K562 (cell line): ENCODE data around the gene FMO3. TPM values are rescaled to one million over a fixed set of nuclear protein-coding genes. Genes with fewer than 3 reads are reported as not detected.

Experiments
- ATAC-seq: fragments of 200-7000 bp; cut with Tn5 transposase; 3 replicates; pipeline ENCODE4 v1.9.1; 2020; ENCODE audit warnings: moderate library complexity
- BruUV-seq: library from RNA; stranded (reverse); fragments of 400-500 nt; replicated peaks from 2 replicates; lab custom pipeline; 2021; lab: Mats Ljungman, UMichigan
- CTCF ChIA-PET: fragments of 300-600 bp; formaldehyde crosslinking; extraction: SDS; loops from one replicate; lab custom pipeline; 2021; ENCODE audit warnings: low intra/inter-chr PET ratio; lab: Yijun Ruan, JAX
- POLR2A ChIA-PET: fragments of 300-600, 350-650 bp; sonication (Branson Sonifier 250); formaldehyde crosslinking; extraction: SDS; loops from one replicate; lab custom pipeline; 2021; ENCODE audit warnings: antibody characterized with exemption, inconsistent platforms; lab: Yijun Ruan, JAX
- DNase-seq, 4 experiments: peaks; one replicate each; pipeline versions ENCODE4 v3.0.0 to v3.0.0-alpha.2; 2011 to 2018; ENCODE audit warnings: low spot score in 3 of 4, mixed read lengths in 3 of 4; ENCODE audit errors: extremely low read depth in 1 of 4
- FAIRE-seq: peaks from 2 replicates; lab custom pipeline; 2011; peaks lifted over from hg19 to GRCh38; lab: Jason Lieb, UNC
- H2AFZ ChIP-seq: 2 replicates; pipeline ENCODE4 v1.6.0; 2011; ENCODE audit warnings: low read depth, low read length, control low read depth, inconsistent platforms
- H3K27ac ChIP-seq: fragments of 200-600 bp; 3 replicates; pipeline ENCODE4 v1.8.0; 2011; ENCODE audit warnings: low read depth, mild to moderate bottlenecking, control low read depth, inconsistent platforms, low read length, moderate library complexity, mixed read lengths; ENCODE audit errors: extremely low read depth
- H3K27me3 ChIP-seq, 2 experiments: fragments of 300-600 bp in 1 of 2; 2 replicates in 1 of 2; 3 replicates in 1 of 2; pipeline versions ENCODE4 v1.6.0 to v1.8.0; 2011; ENCODE audit warnings: inconsistent platforms in 2 of 2, low read length in 2 of 2, mild to moderate bottlenecking in 1 of 2, mixed read lengths in 1 of 2, moderate library complexity in 1 of 2; ENCODE audit not compliant: control insufficient read depth in 2 of 2, insufficient read depth in 2 of 2
- H3K36me3 ChIP-seq: fragments of 300-600 bp; 3 replicates; pipeline ENCODE4 v1.8.0; 2011; ENCODE audit warnings: mild to moderate bottlenecking, low read length, inconsistent platforms; ENCODE audit not compliant: control insufficient read depth, insufficient read depth
- H3K4me1 ChIP-seq, 2 experiments: fragments of 200-600 bp in 1 of 2; replicated peaks in 1 of 2; 2 replicates in 1 of 2; 3 replicates in 1 of 2; pipeline versions ENCODE4 v1.5.1 to v1.8.0; 2011; ENCODE audit warnings: inconsistent platforms in 2 of 2, low read length in 2 of 2, mild to moderate bottlenecking in 1 of 2, mixed read lengths in 1 of 2, moderate library complexity in 1 of 2; ENCODE audit not compliant: control insufficient read depth in 2 of 2, insufficient read depth in 2 of 2
- H3K4me2 ChIP-seq: 2 replicates; pipeline ENCODE4 v1.6.1; 2011; ENCODE audit warnings: low read length, control low read depth, inconsistent platforms, mixed read lengths; ENCODE audit not compliant: insufficient read depth
- H3K4me3 ChIP-seq: fragments of 200-600 bp; sonication (generic), shearing (Covaris generic); 2 replicates; pipeline ENCODE4 v1.5.1; 2016; ENCODE audit warnings: control low read depth, inconsistent platforms
- H3K79me2 ChIP-seq: fragments of 200-600 bp; 3 replicates; pipeline ENCODE4 v1.8.0; 2011; ENCODE audit warnings: low read length, inconsistent platforms; ENCODE audit not compliant: control insufficient read depth, insufficient read depth
- H3K9ac ChIP-seq, 2 experiments: 2 replicates each; pipeline versions ENCODE4 v1.6.0 to v1.6.1; 2011; ENCODE audit warnings: low read depth in 2 of 2, low read length in 2 of 2, control low read depth in 1 of 2, inconsistent platforms in 1 of 2, mild to moderate bottlenecking in 1 of 2, mixed read lengths in 1 of 2; ENCODE audit not compliant: insufficient read depth in 1 of 2
- H3K9me1 ChIP-seq: one replicate; pipeline ENCODE4 v1.6.0; 2011; ENCODE audit warnings: inconsistent platforms, mild to moderate bottlenecking, low read length, moderate library complexity; ENCODE audit not compliant: control insufficient read depth, insufficient read depth
- H3K9me3 ChIP-seq: replicated peaks from 2 replicates; pipeline ENCODE4 v1.5.1; 2011; ENCODE audit warnings: low read depth, low read length, inconsistent platforms; ENCODE audit not compliant: control insufficient read depth, insufficient read depth
- H4K20me1 ChIP-seq: replicated peaks from 2 replicates; pipeline ENCODE4 v1.6.1; 2011; ENCODE audit warnings: low read length, inconsistent platforms, mixed read lengths; ENCODE audit not compliant: control insufficient read depth, insufficient read depth
- EGR1 ChIP-seq: fragments of 450-650 bp; conservative IDR thresholded peaks from 2 replicates; pipeline ENCODE4 v1.6.1; 2017; ENCODE audit warnings: mild to moderate bottlenecking
- ETS2 ChIP-seq: IDR thresholded peaks from 2 replicates; pipeline ENCODE4 v1.6.1; 2016; ENCODE audit warnings: borderline replicate concordance, missing genetic modification characterization, mild to moderate bottlenecking, moderate library complexity, missing compliant biosample characterization; ENCODE audit not compliant: poor library complexity, severe bottlenecking
- HDAC1 ChIP-seq, 2 experiments: fragments of 450-650 bp; IDR thresholded peaks; 2 replicates each; pipeline ENCODE4 v1.6.1; 2016 to 2017; ENCODE audit warnings: inconsistent platforms in 1 of 2, mild to moderate bottlenecking in 1 of 2, moderate library complexity in 1 of 2
- HIVEP1 ChIP-seq: fragments of 250-450 bp; sonication (Bioruptor Pico); IDR thresholded peaks from 2 replicates; pipeline ENCODE4 v1.4.0; 2020; ENCODE audit warnings: mild to moderate bottlenecking
- HMG20A ChIP-seq: fragments of 450-650 bp; formaldehyde crosslinking; conservative IDR thresholded peaks from 2 replicates; pipeline ENCODE4 v1.4.0; 2020; ENCODE audit warnings: mild to moderate bottlenecking, mixed read lengths
- ILF3 ChIP-seq: fragments of 450-650 bp; IDR thresholded peaks from 2 replicates; pipeline ENCODE4 v1.6.1; 2018; ENCODE audit warnings: antibody characterized with exemption, mild to moderate bottlenecking, moderate library complexity, borderline replicate concordance
- IRF2 ChIP-seq: sonication (generic); formaldehyde crosslinking; IDR thresholded peaks from 2 replicates; pipeline ENCODE4 v1.8.1; 2022; ENCODE audit warnings: mild to moderate bottlenecking, missing genetic modification reagents
- KHSRP ChIP-seq: fragments of 450-650 bp; IDR thresholded peaks from 2 replicates; pipeline ENCODE4 v1.6.1; 2017
- NEUROD1 ChIP-seq: fragments of 150-350 bp; IDR thresholded peaks from 2 replicates; pipeline ENCODE4 v1.6.1; 2014; ENCODE audit warnings: borderline replicate concordance, low read length, low read depth; ENCODE audit not compliant: partially characterized antibody
- PHF21A ChIP-seq: fragments of 450-650 bp; IDR thresholded peaks from 2 replicates; pipeline ENCODE4 v1.6.1; 2017; ENCODE audit warnings: low read depth, borderline replicate concordance
- PYGO2 ChIP-seq: fragments of 450-650 bp; IDR thresholded peaks from 2 replicates; pipeline ENCODE4 v1.6.1; 2016; ENCODE audit warnings: mild to moderate bottlenecking, missing genetic modification characterization, moderate library complexity, missing compliant biosample characterization
- RBBP5 ChIP-seq: fragments of 200-600 bp; sonication (generic); IDR thresholded peaks from 2 replicates; pipeline ENCODE4 v1.6.1; 2012; ENCODE audit warnings: borderline replicate concordance, mild to moderate bottlenecking, low read length, control low read depth, inconsistent platforms; ENCODE audit not compliant: insufficient read depth, poor library complexity, severe bottlenecking
- SIX5 ChIP-seq, 2 experiments: IDR thresholded peaks; 2 replicates each; pipeline ENCODE4 v1.6.1; 2011; ENCODE audit warnings: low read length in 2 of 2, borderline replicate concordance in 1 of 2, low read depth in 1 of 2, mild to moderate bottlenecking in 1 of 2, moderate library complexity in 1 of 2; ENCODE audit not compliant: insufficient read depth in 1 of 2
- in situ Hi-C: fragments of 300-500 bp; cut with MboI; formaldehyde crosslinking; loops from 4 replicates; pipeline ENCODE4 v1.15.0; 2018; ENCODE audit warnings: inconsistent platforms, mixed read lengths
- intact Hi-C: fragments of 100-400 bp; cut with micrococcal nuclease; formaldehyde crosslinking; loops from 2 replicates; pipeline ENCODE4 v1.14.2; 2022
- polyA plus RNA-seq, 8 experiments: library from polyadenylated mRNA; depleted of rRNA in 4 of 8; stranded (reverse) in 5 of 8; unstranded in 3 of 8; fragments of >200 nt; fragmentation: Nextera tagmentation in 2 of 8; fragmentation: Illumina TruSeq in 1 of 8; extraction: Ambion mirVana in 2 of 8; extraction: Trizol in 1 of 8; gene quantifications; 2 replicates each; pipeline versions ENCODE4 v1.2.1 to v1.2.3, GENCODE V29; 2011 to 2014; ENCODE audit warnings: inconsistent platforms in 1 of 8, missing spikeins in 1 of 8
- total RNA-seq, 7 experiments: library from RNA; depleted of rRNA in 6 of 7; stranded (reverse); fragments of >200 nt in 6 of 7; fragmentation: Illumina TruSeq in 2 of 7; extraction: Trizol in 2 of 7; gene quantifications; 2 replicates each; pipeline versions ENCODE4 v1.2.1 to v1.2.3, GENCODE V29; 2011 to 2021; ENCODE audit warnings: low replicate concordance in 1 of 7
- TF ChIP-seq, protein P1 (sequence below): fragments of 200-800 bp; sonication (Bioruptor generic); IDR thresholded peaks from 2 replicates; pipeline ENCODE4 v1.6.1; 2016; ENCODE audit warnings: missing genetic modification characterization, missing compliant biosample characterization
- TF ChIP-seq, protein P2 (sequence below): fragments of 450-650 bp; IDR thresholded peaks from one replicate; pipeline ENCODE4 v1.6.1; 2018; ENCODE audit warnings: mild to moderate bottlenecking, moderate library complexity; ENCODE audit not compliant: partially characterized antibody
- TF ChIP-seq, protein P3 (sequence below): fragments of 250-450 bp; sonication (Bioruptor Pico); IDR thresholded peaks from 2 replicates; pipeline ENCODE4 v1.8.0; 2021; ENCODE audit warnings: moderate library complexity, mild to moderate bottlenecking, inconsistent platforms

The FMO3 gene
- total and polyA plus RNA-seq, 9 of the 15 experiments (the other 6 are each of a cell fraction or from before 2014, with no cell fraction given) = not detected

DNA sequence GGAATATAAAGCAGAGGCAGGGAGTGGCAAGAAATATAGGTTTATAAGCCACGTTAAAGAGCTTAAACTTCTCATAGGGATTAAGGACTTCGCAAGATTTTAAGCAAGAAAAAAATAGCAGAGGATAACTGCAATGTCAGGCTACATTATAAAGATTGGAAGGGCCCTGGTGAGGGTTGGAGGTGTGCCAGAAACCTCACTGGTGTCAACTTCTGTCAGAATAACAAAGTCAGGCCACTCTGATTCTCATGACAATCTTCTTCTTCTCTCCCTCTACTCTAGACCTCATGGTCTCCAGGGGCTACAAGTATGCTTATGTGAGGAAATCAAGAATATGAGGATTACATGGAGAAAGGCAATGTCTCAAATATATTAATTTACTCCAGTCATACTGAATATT lies 61.8 kb downstream of the FMO3 start (continued):
- TF ChIP-seq, protein P1, sequence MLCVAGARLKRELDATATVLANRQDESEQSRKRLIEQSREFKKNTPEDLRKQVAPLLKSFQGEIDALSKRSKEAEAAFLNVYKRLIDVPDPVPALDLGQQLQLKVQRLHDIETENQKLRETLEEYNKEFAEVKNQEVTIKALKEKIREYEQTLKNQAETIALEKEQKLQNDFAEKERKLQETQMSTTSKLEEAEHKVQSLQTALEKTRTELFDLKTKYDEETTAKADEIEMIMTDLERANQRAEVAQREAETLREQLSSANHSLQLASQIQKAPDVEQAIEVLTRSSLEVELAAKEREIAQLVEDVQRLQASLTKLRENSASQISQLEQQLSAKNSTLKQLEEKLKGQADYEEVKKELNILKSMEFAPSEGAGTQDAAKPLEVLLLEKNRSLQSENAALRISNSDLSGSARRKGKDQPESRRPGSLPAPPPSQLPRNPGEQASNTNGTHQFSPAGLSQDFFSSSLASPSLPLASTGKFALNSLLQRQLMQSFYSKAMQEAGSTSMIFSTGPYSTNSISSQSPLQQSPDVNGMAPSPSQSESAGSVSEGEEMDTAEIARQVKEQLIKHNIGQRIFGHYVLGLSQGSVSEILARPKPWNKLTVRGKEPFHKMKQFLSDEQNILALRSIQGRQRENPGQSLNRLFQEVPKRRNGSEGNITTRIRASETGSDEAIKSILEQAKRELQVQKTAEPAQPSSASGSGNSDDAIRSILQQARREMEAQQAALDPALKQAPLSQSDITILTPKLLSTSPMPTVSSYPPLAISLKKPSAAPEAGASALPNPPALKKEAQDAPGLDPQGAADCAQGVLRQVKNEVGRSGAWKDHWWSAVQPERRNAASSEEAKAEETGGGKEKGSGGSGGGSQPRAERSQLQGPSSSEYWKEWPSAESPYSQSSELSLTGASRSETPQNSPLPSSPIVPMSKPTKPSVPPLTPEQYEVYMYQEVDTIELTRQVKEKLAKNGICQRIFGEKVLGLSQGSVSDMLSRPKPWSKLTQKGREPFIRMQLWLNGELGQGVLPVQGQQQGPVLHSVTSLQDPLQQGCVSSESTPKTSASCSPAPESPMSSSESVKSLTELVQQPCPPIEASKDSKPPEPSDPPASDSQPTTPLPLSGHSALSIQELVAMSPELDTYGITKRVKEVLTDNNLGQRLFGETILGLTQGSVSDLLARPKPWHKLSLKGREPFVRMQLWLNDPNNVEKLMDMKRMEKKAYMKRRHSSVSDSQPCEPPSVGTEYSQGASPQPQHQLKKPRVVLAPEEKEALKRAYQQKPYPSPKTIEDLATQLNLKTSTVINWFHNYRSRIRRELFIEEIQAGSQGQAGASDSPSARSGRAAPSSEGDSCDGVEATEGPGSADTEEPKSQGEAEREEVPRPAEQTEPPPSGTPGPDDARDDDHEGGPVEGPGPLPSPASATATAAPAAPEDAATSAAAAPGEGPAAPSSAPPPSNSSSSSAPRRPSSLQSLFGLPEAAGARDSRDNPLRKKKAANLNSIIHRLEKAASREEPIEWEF (CRISPR knock-in tag) = no peak
- no peak for TF ChIP-seq HDAC1 (IDR thresholded peaks at IDR 0.05)

DNA sequence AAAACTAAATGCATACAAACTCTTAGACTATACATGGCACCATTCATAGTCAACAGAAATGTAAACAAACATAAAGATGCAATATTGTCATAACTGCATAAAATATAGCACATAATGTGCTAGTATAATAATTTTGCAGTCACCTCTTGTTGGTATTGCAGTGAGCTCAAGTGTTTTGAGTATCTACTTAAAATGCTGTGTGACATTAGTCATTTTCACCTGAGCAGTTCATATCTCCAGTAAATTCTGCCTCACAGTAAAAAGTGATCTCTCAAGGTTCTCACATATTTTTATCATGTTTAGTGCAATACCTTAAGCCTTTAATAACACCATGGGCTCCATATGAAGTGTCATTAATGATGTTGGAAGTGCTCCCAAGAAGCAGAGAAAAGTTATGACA lies 64.8 kb downstream of the FMO3 start:
- ChIA-PET POLR2A (no interaction called here), CTCF (no interaction called here)
- Histone ChIP-seq H3K4me3 (no peak overlapping the region), H3K9me3 (no peaks in the 10 kb centered on the region; the same call in 1 of the 2 replicates), H3K4me2 (no peak overlapping the region), H3K9me1 (no peaks in the 10 kb centered on the region), H2AFZ (no peak overlapping the region), H3K36me3 (no peaks in the 10 kb centered on the region), H3K4me1 (no peaks in the 10 kb centered on the region), H3K79me2 (no peaks in the 10 kb centered on the region), H3K27ac (no peak overlapping the region), H3K27me3 (no peaks in the 10 kb centered on the region), H3K9ac (no peak overlapping the region), H4K20me1 (no peaks in the 10 kb centered on the region)
- no peak for FAIRE-seq
- no peak for DNase-seq
- intact Hi-C loops = no loop called here
- in situ Hi-C loops = no loop called here
- no TSS peak for BruUV-seq
- ATAC-seq = no peak
- TF ChIP-seq HIVEP1 (CRISPR knock-in tag) = no peak
- TF ChIP-seq HDAC1 (IDR thresholded peaks at IDR 0.05) = no peak
- TF ChIP-seq SIX5 (IDR thresholded peaks at IDR 0.05; ENCODE audit: borderline replicate concordance in 1 of 2, insufficient read depth in 1 of 2, low read depth in 1 of 2, low read length in 2 of 2) = no peak
- TF ChIP-seq PYGO2 = no peak
- TF ChIP-seq HMG20A = no peak
- no peak for TF ChIP-seq EGR1
- TF ChIP-seq ETS2 (tag) = no peak
- TF ChIP-seq ILF3 = no peak
- TF ChIP-seq, protein P2, sequence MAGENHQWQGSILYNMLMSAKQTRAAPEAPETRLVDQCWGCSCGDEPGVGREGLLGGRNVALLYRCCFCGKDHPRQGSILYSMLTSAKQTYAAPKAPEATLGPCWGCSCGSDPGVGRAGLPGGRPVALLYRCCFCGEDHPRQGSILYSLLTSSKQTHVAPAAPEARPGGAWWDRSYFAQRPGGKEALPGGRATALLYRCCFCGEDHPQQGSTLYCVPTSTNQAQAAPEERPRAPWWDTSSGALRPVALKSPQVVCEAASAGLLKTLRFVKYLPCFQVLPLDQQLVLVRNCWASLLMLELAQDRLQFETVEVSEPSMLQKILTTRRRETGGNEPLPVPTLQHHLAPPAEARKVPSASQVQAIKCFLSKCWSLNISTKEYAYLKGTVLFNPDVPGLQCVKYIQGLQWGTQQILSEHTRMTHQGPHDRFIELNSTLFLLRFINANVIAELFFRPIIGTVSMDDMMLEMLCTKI = no peak
- no peak for TF ChIP-seq RBBP5
- no peak for TF ChIP-seq IRF2 (CRISPR knock-in tag)
- TF ChIP-seq PHF21A = no peak
- TF ChIP-seq NEUROD1 = no peak
- TF ChIP-seq, protein P3, sequence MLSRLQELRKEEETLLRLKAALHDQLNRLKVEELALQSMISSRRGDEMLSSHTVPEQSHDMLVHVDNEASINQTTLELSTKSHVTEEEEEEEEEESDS = no peak
- TF ChIP-seq KHSRP = no peak
